H1 (cell line): ENCODE measurements around the gene CLPSL2. TPM values are rescaled to one million over a fixed set of nuclear protein-coding genes. Genes with fewer than 3 reads are reported as not detected.

ENCODE experiments used
- EZH2 ChIP-seq: fragments of 200-600 bp; sonication (generic); IDR thresholded peaks from 2 replicates; pipeline ENCODE4 v1.7.1; 2012; ENCODE audit warnings: low read depth, mild to moderate bottlenecking, moderate library complexity, low read length, inconsistent platforms; ENCODE audit not compliant: severe bottlenecking
- polyA plus RNA-seq, 7 experiments: library from polyadenylated mRNA; depleted of rRNA in 3 of 7; stranded (reverse) in 5 of 7; unstranded in 2 of 7; fragments of >200 nt in 5 of 7; fragments of 200-250 nt in 2 of 7; gene quantifications; 1 replicate in 5 of 7; 2 replicates in 1 of 7; 4 replicates in 1 of 7; pipeline versions ENCODE4 v1.2.1 to v1.2.3, GENCODE V29; 2011 to 2013; ENCODE audit warnings: missing spikeins in 2 of 7, mixed read lengths in 2 of 7
- total RNA-seq: library from RNA; stranded (reverse); fragmentation: NEBNext Ultra II Directional; extraction: Animal tissue kit (Norgen Biotek cat#: 25700); gene quantifications from 2 replicates; pipeline ENCODE4 v1.2.1, GENCODE V29; 2021

The CLPSL2 gene
- total and polyA plus RNA-seq, 2 of the 8 experiments (the other 6 are each of a cell fraction or from before 2014, with no cell fraction given) = 1.4 to 3.4 TPM

DNA sequence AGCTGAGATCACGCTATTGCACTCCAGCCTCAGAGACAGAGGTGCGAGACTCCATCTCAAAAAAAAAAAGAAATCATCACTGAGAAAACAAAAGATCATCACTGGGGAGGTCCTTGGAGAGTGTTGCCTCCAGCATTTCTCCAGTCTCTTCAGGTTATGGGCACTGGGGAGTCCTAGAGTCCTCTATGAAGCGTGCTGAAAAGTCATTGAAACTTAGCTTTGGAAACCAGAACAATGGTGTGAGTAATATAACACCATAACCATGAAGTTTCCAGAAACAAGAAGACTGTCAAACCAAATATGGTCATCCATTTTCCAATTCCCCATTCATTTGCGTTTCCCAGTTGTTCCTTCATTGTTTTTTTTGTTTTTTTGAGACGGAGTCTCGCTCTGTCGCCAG, 25.8 kb upstream of the CLPSL2 start (continued):
- no peak for TF ChIP-seq EZH2
